GM21515 (cell line): ENCODE results near the gene GREB1.
"Not testable (repeated sequence)": the region's sequence is repeated elsewhere in the genome, so short reads cannot be mapped to it uniquely, and the experiment has no call there.

Source experiments
- ATAC-seq: cut with Tn5 transposase; IDR thresholded peaks from one replicate; pipeline ENCODE4 v1.9.1; 2021; ENCODE audit not compliant: unreplicated experiment

The GREB1 gene

GRCh38 chr2:11658208-11659114 lies 124.6 kb downstream of the GREB1 start:
- no peak for ATAC-seq

GRCh38 chr2:11659115-11659475 lies 125.2 kb downstream of the GREB1 start:
- no peak for ATAC-seq

- no peak for ATAC-seq
Observed at GRCh38 chr2:11659851-11660250, 126.0 kb downstream of the GREB1 start.

GRCh38 chr2:11660396-11660795 lies 126.6 kb downstream of the GREB1 start:
- ATAC-seq, result not testable (repeated sequence)

GRCh38 chr2:11661891-11662435 lies 128.1 kb downstream of the GREB1 start:
- ATAC-seq, result no peak

- no peak for ATAC-seq
Observed at GRCh38 chr2:11662882-11663281, 129.0 kb downstream of the GREB1 start.

GRCh38 chr2:11663427-11663826 lies 129.6 kb downstream of the GREB1 start:
- no peak for ATAC-seq

- ATAC-seq, result no peak
Observed at GRCh38 chr2:11665028-11665427, 131.2 kb downstream of the GREB1 start.

- no peak for ATAC-seq
Observed at GRCh38 chr2:11665510-11666362, 131.9 kb downstream of the GREB1 start.

GRCh38 chr2:11667194-11667593 lies 133.3 kb downstream of the GREB1 start:
- ATAC-seq, result no peak

- ATAC-seq, result no peak
Observed at GRCh38 chr2:11667866-11668637, 134.2 kb downstream of the GREB1 start.

GRCh38 chr2:11669454-11670291 lies 135.8 kb downstream of the GREB1 start, which contains the start of gene NTSR2:
NTSR2 (minus strand) TSS chr2:11670195; CDS start chr2:11670129, 66 bp downstream.
- no peak for ATAC-seq

- no peak for ATAC-seq
Observed at GRCh38 chr2:11672407-11672806, 138.6 kb downstream of the GREB1 start.

- no peak for ATAC-seq
Observed at GRCh38 chr2:11674983-11675382, 141.1 kb downstream of the GREB1 start.

GRCh38 chr2:11675423-11676112 lies 141.7 kb downstream of the GREB1 start:
- ATAC-seq, result no peak

GRCh38 chr2:11676640-11677039 lies 142.8 kb downstream of the GREB1 start:
- ATAC-seq, result no peak

GRCh38 chr2:11677136-11678055 lies 143.6 kb downstream of the GREB1 start:
- ATAC-seq, result no peak

GRCh38 chr2:11678306-11678960 lies 144.6 kb downstream of the GREB1 start:
- no peak for ATAC-seq
